Activated effector memory CD4-positive, alpha-beta T cell treated with anti-CD3 and anti-CD28 coated beads, Interleukin-2, amount 50 U/mL, for 16 hours (primary cell): ENCODE data around the gene BIN1.

Experiments
- DNase-seq: peaks from one replicate; pipeline ENCODE4 v3.0.0-alpha.2; 2020

Gene BIN1

DNA sequence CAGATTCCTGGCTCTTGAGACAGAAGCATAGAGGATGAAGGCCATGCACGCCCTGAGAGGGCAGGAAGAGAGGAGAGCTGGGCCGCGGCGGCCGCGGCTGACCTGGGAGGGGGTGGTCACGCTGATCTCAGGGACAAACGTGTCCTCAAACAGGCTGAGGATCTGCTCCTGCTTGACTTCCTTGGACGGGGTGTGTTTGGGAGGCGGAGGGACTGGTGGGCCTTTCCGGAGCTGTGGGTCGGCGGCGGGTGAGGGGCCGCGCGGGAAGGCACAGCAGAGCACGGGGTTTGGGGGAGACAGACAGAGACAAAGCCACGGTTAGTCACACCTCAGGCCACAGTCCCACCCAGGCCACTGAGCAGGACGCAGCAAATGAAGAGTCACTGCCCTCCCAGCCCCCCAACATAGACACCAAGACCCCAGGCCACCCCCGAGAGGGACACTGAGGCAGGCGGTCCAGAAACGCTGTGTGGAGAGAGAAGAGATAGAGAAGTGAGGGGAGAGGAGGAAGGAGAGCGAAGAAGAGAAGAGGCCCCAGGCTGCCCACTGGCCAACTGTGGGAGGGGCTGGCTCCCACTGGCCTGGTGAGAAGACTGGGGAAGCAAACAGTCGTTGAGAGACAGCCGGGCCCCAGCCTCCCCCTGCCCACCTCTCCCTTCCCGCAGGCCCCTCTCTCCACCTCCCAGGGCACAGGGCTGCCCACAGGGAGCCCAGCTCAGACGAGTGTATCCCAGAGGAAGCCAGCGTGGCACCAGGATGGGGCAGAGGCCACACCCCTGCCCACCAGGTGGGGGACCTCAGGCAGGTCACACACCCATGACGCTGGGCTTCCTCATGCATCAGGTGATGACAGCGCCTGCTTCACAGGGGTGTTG lies 49.3 kb downstream of the BIN1 start:
- no peak for DNase-seq

DNA sequence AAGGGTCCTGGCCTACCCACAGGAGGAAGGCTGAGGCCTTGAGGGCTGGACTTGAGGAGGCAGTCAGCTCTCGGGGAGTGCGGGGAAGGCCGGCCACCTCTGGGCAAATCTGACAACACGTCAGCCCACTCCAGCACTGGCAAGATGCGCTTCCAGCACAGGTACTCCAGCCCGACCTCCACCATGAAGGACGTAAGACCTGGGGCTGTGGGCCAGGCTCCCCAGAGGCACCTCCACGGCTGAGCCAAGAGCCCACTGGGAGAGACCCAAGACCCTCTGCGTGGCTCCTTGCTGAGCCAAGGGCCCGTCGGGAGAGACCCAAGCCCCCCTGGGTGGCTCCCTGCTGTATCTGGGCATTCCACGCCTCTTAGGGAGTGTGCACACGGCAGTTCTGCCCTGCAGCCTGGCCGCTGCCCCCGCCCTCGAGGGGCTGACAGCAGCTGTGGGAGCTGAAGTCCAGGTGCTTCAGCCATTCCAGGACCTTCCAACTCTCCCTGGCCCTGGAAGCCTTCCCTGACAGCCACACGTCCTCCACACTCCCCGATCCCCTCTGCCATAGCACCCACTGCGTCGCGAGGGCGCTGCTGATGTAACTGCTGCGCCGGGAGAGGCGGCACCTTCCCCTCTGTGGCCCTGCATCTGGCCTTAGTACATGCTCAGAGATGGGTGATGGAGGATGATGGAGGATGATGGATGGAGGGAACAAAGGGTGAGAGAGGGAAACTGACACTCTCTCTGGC lies 50.2 kb downstream of the BIN1 start:
- DNase-seq = no peak

DNA sequence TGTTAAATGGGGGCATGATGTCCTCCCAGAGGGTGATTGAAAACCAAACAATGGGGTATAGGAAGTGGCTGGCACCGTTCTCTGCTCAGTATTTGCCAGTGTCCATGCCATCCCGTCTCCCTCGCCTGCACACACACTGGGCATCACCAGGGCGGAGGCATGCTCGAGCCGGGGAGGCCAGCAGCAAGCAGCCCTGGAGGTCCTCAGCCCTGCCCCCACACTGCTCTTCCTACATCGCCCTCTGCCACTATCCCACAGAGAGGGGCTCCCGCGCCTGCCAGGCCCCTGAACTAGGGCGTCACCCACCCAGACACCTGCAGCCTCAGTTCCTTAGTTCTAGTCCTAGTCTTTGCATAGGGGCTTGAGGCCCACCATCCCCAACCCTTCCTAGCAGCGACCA lies 50.9 kb downstream of the BIN1 start:
- no peak for DNase-seq

DNA sequence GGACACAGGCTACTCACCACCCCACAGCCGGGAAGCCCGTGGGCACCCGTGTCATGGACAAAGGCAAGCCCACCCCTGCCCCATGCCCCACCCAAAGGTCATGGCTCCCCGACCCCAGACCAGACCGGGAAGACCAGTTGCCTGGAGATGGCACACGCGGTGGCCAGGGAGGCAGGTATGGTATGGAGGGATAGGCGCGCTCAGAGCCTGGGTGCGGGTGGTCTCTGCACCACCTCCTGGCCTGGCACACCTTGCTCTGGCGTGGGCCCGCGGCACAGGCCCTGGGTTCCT lies 51.2 kb downstream of the BIN1 start:
- no peak for DNase-seq

DNA sequence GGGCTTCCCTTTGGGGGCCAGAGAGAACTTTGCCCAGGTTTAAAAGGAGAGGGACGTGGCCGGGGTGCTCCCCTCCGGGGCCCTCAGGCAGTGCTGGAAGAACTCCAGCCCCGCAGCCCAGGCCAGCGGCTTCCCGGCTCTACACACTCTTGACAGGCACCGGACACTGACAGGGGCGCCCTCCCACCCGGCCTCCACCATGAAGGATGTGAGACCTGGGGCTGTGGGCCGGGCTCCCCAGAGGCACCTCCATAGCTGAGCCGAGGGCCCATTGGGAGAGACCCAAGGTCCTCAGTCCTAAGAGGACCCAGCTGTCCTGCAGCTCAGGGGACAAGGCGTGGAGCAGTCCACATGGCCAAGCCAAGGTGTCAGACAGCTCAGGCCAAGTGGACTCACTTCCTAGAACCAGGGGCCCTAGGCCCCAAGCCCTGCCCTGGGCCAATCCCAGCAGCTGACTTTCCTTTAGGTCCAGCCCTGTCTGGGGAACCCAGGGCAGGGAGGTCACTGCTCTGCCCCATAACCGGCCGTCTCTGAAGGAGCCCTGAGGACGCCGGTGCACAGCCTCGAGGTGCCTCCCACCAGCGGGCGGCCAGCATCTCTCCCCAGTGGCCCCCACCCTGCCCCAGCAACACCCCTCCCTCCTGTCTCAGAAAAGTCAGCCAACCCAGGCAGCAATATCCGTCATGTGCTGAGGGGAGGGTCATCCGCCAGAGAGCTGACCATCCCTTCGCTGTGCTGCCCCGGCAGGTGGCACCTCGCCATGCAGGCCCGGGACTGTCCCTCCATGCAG lies 51.8 kb downstream of the BIN1 start:
- DNase-seq = no peak

DNA sequence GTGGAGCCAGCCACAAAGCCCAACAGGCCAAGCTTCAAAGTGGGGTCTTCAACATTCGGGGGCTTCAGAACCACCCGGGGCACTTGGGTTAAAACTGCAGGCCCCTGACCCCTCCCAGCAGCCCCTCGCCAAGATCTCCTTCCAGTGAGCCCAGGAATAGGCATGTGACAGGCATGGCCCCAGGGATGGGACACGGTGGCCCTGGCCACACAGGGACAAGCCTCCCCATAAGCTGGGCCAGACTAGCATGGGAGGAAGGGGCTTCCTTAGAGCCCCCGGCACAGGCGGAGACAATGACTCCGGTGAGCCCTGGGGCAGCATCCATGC lies 52.4 kb downstream of the BIN1 start:
- DNase-seq = no peak

DNA sequence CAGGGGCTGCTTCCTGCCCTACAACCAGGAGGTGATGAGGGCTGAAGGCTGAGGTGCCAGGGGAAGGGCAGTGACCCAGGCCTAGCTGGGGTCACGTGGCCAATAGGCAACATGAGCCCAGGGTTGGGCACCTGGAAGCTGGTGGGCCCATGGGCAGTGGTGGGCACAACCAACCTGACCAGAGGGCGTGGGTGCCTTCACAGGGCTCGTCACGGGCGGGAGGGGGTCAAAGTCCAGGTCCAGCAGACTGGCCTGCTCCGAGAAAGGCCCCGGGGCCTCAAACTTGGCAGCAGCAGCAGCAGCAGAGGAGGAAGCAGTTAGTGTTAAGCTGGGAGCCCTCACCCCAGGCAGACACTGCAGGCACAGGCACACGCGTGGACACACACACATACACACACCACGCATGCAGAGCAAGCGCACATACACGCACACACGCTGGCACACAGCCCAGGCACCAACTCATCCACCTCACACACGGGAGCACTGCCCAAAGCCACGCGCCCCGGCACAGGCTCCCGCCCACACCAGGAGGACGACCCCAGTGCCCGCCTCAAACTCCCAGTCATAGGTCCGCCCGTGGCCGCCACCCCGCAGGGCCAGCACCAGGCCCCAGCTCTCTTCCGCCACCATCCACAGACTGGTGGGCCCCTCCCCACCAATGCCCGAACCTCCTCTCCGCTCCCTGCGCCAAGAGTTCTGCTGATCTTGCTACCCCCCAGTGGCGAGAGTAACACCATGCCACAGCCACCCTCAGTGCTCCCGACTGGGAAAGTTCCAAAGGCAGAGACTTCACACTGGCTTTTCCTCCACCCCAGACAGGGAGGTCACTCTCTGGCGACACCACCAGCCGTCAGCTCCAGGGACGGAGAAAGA lies 53.0 kb downstream of the BIN1 start:
- DNase-seq = no peak

DNA sequence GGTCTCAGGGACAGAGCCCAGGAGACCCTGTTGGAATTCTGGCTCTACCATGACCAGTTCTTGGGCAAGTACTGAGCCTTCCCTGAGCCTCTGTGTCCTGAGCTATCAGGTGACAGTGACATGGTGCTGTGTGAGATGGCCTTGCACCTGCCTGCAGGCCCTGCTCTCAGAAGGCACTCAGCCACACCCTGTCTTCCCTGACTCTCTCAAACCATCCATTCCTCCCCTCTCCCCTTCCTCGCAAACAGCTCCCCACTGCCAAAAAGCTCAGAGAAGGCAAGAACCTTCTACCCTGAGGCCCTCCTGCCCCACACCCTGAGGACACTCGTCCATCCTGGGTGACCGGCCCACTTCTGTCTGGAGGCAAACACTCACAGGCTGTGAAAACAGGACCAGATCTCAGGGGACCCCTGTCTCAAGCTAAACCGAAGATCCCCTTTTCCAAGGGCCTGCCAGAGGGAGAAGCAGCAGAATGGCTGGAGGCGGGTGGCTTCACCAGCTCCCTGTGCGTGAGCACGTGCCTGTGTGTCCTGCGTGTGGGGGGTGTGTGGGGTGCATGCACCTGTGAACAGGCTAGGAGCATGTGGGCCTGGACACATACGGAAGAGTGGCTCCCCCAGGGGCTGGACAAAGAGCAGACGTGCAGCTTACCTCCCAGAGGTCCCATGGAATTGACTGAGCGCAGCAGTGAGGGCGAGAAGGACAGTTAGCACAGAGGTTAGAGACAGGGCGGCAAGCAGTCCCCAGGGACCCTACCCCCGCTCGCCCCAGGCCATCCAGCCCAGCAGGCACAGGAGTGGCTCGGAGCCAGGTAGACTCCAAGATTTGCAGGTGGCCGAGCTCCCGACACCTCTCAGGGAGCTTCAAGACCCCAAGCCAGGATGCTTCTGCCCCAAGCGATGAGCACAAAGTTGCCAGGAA lies 53.9 kb downstream of the BIN1 start:
- DNase-seq = no peak

DNA sequence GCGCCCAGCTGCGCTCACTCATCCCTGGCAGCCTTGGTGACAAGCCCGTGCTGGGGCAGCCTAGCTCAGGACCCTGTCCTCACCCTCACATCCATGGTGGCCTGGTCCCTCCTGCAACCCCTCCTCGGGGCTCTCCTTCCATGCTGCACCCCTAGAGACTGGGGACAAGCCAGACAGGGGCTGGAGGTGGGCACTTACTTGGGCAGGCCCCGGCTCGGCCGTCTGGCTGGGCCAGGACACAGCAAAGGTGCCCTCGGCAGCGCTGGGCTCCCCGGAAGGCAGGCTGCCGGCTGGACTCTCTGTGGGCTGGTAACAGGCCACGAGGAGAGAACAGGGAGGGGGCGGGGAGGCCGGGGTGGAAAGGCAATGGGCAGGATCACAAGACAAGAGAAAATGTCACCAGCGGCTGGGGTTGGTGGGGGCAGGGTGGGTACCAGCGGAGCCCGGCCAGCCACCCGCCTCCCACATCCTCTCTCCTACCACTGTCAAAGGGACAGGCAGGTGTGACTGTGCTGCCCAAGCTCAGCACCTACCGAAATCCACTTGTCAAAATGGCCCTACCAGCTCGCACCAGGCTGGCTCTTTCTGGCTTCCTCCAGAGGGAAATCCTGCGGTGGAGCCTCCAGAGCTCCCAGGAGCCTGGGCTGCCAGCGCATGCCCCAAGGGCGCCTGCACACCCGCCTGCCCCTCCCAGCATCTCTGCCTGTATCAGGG lies 54.7 kb downstream of the BIN1 start:
- no peak for DNase-seq

DNA sequence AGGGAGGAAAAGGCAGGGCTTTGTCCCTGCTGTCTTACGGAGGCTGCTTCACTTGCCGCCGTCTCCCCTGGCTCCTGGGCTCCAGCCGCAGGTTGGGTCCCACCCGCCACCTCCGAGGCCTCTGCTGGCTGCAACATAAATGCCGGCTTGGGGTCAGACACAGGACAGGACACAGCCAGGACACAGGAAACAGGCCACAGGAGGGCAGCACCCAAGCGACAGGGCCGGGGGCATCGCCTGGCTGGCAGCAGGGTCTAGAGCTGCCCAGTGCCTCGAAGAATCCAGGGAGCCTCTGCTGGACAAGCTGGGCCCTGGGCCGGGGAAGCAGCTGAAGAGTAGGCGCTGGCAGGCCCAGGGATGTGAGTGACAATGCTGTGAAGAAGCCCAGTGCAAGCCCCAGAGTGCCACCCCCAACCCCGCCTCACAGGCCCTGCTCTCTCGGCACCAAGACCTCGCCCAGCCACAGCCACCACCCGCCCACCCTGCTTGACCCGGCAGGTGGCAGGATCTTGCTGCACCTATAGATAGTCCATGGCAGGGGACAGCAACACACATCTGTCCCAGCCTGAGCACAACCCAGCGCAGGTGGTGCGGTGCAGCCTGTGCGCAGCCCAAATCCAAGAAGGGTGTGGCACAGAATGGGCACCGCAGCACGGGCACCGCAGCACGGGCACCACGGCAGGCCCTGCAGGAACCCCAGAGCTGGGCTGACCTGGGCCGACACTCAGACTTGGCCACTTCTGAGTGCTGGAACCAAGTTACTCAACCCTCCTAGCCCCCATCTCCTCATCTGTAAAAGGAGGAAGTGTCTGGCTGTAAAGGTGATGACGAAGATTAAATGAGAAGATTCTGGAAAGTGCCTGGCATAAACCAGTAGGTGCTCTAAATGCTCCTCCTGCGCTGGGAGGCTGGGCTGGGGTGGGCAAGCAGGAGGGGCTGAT lies 55.6 kb downstream of the BIN1 start:
- DNase-seq = no peak

DNA sequence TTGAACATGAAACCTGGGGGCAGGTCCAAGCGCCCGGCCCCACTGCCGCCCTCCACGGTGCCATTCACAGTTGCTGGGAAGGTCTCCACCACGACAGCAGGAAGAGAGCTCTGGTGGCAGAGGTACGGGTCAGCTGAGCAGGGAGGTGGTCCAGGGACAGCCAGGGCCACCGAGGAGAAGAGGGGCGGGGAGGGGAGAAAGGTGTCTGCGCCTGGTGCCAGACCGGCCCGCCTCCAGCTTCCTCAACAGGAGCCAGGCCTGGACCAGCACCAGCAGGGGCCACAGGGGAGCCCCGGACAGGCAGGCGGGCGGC lies 56.2 kb downstream of the BIN1 start:
- DNase-seq = peak; percentile 58

DNA sequence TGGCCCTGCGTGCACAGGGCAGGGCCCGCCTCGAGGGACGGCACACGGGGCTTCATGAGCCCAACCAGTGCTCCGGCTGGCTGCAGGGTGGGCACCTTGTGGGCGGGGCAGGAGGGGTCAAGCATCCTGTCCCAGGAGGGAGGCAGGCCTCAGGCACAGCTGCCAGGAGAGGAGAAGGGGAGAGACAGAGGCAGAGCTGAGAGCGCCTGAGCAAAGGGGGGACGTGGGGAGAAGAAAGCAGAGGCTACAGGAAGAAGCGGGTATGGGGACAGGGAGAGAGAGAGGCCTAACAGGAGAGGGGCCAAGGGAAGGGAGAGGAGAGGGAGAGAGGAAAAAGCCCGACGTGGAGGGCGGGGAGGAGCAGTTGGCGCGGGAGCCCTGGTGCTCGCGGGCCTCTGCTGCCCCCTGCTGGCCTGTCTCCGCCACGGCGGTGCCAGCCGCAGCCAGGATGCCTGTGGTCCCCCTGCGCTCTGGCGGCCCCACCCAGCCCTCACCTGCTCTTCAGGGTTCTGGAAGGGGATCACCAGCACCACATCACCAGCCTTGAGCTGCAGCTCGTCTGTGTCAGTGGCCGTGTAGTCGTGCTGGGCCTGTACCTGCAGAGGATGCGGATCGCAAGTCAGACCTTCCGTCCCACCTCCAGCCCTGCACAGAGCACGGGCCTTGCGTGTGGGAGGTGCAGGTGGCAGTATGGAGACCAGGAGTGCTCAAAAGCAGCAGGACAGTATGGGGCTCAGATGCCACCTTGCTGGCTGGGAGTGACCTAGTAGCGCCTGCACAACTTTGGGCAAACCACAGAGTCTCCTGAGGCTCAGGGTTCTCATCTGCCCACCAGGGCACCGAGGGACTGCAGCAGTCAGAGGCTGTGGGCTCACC lies 56.8 kb downstream of the BIN1 start:
- peak; percentile 87 for DNase-seq

DNA sequence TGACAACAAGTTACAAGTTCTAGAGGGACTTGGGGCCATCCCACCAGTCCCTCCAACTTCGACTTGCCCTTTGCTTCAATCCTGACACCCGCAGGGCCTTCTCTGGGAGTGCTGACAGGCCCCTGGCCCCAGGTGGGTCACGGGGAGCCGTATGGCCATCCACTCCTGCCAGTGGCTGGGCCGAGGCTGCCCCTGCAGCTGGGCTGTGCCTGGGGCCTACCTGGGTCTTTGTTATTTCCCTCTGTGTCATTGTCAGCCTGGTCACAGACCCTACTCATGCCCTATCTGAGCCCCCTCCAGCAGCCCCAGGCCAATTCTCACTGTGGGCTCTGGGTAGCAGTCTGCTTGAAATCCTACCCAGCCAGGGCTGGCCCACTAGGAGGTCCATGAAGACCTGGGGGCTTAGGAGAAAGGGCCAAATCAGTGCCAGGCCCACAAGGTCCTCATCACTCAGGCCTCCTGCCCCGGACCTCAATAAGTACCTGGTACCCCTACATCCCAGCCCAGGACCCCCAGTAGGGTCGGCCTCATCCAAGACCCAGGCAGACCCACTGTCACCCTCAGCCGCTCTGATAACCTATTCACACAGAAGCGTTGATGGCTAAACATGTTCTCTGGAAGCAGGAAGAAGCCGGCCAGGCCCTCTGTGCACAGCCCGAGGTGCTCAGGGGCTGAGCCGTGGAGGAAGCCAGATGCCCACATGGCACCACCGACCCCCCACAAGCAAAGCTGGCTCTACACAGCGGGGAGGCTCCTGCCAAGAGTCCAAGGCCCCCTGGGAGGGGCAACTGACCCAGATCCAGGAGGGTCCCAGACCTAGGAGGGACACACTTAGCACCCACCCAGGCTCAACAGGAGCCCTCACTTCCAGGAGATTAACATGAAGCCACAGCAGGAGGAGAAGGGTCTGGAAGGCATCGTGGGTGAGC lies 57.7 kb downstream of the BIN1 start:
- peak; percentile 58 for DNase-seq

DNA sequence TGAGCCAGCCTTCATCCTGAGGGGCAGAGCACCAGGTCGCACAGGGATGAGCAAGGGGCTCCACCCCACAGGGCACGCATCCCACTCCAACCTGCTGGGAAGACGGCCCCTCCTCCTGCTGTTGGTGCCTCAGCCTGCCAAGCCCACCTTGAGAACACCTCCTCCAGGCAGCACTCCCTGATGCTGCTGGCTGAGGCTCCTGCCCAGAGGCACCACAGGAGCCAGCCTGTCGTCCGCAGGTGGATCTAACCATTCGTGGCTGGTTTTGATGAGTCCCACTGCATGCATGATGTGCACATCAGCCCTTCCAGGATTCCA lies 58.4 kb downstream of the BIN1 start:
- DNase-seq = peak; percentile 57

DNA sequence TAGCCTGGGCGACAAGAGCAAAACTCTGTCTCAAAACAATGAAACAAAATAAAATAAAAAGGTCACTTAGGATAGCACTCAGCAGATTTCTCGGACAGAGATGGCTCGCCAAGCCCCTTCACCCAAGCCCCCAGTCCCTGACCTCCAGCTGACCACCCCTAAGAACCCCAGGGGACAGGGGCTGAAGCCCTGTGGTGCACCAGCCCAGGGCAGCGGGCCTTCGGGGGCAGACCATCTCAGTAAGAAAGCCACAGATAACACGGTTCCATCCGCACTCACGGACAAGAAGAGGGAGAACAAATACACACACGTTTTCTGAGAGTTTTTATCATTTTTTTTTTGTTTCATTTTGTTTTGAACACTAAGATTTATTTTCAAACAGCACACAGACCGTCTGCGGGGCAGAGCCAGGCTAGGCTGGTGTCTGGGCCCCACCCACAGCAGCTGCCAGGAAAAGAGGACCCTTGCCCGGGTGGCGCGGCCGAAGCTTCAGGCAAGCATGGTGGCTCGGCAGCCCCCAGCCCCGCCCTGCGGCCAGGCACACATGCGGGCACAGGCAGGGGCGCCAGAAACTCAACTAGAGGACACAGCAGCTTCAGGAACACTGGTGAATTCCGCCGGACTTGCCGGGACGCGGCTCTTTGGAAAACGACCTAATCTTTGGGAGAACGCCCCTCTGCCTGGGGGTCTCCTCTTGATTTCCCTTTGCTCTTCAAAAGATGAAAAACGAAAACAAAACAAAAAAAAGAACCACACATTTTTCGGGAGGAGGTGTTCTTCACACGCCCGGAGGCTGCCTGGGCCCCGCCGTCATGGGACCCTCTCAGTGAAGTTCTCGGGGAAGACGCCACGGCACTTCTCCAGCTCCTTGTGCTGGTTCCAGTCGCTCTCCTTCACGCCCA lies 59.0 kb downstream of the BIN1 start:
- DNase-seq = no peak

DNA sequence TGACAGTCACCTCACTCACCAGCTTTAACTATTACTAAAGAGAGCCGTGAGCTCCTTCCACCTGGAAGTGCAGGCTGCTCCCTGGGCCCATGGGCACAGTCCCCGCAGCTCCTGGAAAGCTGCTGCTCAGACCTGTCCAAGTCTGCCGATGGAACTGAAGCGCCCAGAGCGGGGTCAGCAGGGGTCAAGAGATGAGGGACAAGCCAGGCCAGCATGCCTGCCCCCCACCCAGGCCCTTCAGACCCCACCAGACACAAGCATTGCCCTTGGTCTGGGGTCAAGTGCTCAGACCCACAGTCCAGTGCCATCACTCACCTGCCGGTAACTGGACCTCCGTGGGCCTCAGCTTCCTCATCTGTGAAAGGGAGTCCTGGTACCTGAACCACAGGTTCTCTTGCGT lies 59.9 kb downstream of the BIN1 start:
- DNase-seq = no peak

DNA sequence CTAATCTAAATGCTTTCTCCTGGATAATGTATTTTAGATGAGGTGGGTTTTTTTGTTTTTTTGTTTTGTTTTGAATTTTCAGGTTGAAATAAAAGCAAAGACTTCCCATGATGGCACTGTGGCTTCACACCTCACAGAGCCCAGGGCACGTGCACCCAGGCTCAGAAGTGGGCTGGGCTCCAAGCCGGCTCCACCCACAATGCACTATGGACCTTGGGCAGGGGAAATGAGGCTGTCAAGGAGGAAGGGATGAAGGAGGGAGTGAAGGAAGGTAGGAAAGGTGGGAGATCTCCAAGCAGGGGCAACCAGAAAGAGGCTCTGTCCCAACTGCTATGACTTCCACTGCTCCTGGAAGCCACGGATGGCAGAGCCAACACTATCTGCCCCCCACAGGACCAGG lies 60.4 kb downstream of the BIN1 start:
- DNase-seq = no peak
